ENCODE data around the gene C11orf21.

Gene C11orf21

GRCh38 chr11:2320568-2321310, 19.0 kb upstream of the C11orf21 start:
- DNase-seq, result no peak

DNA sequence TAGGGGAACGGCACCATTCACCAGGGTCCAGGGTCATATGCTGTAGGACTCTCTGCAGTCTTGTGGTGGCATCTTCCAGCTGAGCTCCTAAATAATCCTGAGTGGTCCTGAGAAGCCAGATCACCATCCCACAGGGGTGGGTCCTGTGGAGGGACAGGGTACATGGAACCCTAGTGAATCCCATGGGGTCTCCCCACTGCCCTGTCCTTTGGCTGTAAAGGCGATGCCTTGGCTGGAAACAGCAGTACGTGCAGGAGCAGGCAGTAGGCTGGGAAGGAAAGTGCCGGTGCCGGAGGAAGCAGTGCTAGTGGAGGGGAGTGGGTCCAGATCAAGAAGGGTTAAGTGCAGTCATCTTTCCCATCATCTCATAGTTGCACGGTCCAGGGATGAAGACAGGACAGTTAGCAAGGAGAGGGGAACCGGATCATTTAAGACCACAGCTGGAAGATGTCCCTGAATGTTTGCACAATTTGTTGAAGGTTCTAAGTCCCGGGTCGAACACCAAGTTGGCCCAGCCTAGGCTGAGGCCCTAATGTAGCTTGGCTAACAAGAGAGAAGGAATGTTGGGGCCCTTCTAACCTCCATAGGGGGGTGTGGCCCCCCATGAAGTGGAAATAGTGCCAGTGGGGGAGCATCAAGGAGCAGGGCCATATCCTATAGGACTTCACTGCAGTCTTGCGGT, 18.2 kb upstream of the C11orf21 start:
- DNase-seq, result no peak

- DNase-seq, result no peak
Measured at GRCh38 chr11:2318707-2319106, 17.0 kb upstream of the C11orf21 start.

DNA sequence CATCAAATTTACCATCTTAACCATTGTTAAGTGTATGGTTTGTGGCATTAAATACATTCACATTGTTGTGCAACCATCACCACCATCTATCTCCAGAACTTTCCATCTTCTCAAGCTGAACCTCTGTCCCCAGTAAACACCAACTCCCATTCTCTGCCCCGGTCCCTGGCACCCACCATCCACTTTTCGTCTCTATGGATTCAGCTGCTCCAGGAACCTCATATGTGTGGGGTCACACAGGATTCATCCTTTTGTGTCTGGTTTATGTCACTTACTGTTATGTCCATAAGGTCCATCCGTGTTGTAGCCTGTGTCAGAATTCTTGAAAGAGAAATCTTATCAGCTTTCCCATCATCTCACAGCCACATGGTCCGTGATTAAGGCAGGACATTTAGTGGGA, 16.4 kb upstream of the C11orf21 start:
- DNase-seq, result no peak

- DNase-seq, result no peak
Measured at GRCh38 chr11:2317354-2318050, 15.8 kb upstream of the C11orf21 start.

- DNase-seq, result no peak
Measured at GRCh38 chr11:2316963-2317244, 15.2 kb upstream of the C11orf21 start.

DNA sequence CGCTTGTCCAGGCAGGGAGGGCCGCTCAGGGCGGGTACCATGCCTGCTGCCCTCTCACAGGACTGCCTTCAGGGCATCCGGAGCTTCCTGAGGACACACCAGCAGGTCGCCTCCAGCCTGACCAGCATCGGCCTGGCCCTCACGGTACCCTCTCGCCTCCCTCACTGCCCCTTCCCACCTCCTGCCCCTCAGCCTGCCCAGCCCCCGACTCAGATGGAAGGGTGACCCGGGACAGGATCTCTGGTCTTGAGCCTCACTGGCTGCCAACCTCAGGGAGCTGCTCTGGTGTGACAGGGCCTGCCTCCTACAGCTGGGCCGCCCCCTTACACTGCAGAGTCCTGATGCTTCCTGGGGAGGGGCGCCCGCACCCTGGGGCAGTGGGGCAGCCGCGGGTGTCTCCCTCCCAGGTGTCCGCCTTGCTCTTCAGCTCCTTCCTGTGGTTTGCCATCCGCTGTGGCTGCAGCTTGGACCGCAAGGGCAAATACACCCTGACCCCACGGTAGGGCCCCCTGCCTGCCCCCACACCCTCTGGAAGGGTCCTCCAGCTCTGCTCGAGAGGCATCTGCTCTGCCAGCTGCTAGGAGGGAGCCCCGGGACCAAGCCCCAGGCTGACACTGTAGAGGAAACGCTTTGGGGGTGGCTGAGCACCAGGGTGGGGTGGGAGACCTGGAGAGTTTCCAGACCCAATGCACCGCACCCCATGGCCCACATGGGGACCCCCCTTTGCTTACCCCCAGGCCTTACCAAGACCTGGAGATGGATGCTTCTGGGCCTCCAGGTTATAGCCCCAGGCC, 14.6 kb upstream of the C11orf21 start:
- no peak for DNase-seq

DNA sequence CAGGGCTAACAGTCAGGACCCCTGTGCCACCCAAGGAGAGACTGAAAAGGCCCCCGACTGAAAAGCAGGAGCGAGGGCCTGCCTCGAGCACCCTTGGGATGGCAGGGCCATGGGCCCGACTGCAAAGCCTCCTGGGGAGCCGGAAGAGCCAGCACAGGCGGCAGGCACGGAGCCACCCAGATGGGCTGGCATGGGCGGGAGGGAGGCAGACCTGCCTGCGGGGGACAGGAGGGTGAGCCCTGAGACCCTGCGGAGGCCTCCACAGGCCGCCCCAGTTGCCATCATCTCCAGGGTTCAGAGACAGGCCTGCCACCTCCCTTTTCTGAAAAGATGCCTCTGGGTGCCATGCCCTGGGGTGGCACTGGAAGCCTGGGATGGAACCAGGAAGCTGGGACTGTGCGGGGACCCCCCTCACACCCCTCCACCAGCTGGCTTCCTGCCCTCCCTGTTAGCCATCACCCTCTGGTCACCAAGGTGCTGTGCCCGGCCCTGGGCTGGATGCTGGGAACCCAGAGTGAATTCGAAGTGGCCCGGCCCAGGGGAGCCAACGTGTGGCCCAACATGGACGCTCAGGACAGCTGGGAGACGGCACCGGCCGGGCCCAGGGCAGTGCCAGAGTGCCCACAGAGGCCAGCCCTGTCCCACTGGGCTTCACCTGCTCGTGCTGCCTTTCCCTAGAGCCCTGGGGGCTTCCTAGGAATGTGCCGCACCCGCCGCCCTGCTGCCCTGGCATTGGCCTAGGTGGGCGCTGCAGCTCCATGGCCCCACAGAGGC, 13.9 kb upstream of the C11orf21 start:
- no peak for DNase-seq

GRCh38 chr11:2314525-2315394, 13.0 kb upstream of the C11orf21 start:
- DNase-seq, result no peak

DNA sequence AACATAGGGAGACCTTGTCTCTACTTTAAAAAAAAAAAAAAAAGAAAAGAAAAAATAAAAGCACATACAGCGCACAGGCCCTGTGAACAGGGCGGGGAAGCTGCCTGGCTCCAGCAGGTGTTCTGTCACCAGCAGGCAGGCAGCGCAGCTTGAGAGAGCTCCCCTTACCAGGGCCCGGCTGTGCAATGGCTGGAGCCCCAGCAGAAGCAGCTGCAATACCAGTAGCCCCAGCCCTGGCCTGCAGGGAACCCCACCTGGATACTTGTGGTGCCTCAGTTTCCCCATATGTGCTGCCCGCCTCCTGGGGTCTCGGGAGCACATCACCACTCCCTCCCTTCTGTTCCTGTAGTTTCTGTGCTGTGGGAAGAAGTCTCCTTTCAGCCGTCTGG, 12.4 kb upstream of the C11orf21 start:
- DNase-seq, result no peak

- no peak for DNase-seq
Measured at GRCh38 chr11:2313051-2313951, 11.6 kb upstream of the C11orf21 start.

DNA sequence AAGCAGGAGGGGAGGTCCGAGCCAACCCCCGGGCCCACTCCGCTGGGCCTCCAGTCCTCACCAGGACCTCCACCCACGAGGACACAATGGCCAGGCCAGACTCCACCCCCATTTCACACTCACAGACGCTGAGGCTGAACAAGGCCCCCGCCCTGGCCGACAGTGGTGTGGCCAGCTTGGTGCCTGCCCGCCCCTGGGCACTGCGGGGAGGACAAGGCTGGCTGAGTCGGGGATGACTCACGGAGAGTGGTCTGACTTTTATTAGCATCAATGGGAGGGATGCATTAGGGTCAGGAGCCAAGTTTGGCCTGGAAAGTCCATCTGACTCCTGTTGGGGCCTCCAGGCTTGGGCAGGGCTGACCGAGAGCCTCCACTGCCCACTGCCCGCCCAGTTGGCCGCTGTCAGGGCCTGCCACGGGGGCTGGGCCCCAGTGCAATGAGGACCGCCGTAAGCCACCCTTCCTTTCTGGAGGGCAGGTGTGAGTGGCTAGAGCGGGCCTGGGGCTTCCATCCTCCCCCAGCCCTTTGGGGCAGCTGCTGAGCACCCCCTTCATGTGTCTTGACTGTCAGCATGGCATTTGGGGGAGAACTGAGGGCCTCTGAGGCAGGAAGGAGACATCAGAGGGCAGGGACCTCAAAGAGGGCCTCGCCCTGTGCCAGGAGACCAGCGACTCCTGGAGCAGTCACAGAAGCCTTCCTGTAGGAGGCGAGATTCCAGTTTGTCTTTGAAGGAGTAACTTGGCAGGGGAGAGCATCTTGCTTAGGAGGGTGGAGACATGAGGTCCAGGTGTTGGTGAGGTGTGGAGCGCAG, 10.7 kb upstream of the C11orf21 start:
- no peak for DNase-seq

DNA sequence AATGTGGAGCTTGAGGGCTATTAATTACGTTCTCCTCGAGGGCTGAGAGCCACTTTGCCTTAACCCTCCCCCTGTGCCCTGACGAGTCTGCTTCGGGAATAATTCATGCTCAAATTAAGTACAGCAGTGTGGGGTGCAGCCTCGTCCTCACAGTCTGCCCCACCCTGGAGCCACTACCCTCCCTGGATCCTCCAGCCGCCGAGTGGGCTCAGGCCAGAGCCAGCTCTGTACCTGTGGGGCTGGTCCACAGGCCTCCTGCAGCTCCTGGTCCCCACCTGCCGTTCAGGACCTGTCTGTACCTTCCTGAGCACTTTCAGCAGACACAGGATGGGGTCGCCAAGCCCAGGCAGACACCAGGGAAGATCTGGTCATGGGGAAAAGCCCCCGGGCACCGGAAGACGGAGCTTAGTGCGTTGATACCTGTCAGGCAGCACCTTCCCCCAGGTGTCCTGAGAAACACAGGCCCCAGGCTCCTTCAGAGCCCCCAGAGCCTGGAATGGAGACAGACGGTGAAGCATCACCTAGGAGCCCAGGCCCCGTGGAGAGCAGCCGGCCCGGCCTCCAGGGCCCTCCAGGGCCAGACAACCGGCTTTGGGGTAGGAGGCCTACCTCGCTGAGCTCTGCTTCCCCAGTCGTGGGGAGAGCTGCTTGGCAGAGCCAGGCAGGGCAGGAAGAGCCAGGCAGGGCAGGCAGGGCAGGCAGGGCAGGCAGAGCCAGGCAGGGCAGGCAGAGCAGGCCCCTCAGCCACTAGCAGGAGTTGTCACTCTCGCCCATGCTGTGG, 9.8 kb upstream of the C11orf21 start:
- DNase-seq, result no peak

- DNase-seq, result no peak
Measured at GRCh38 chr11:2310786-2311352, 9.2 kb upstream of the C11orf21 start.

- DNase-seq, result no peak
Measured at GRCh38 chr11:2310073-2310785, 8.5 kb upstream of the C11orf21 start.

- DNase-seq, result no peak
Measured at GRCh38 chr11:2309251-2310072, 7.7 kb upstream of the C11orf21 start.

- no peak for DNase-seq
Measured at GRCh38 chr11:2308713-2309112, 7.0 kb upstream of the C11orf21 start.
